K562 (cell line): ENCODE measurements around the gene NFAM1. TPM values are rescaled to one million over a fixed set of nuclear protein-coding genes. Genes with fewer than 3 reads are reported as not detected.
A peak's percentile ranks its signal among the peaks of the same experiment; 100 is the strongest.

ENCODE experiments used
- CBX8 ChIP-seq: fragments of 200-600 bp; sonication (generic); IDR thresholded peaks from 2 replicates; pipeline ENCODE4 v1.6.1; 2012; ENCODE audit warnings: borderline replicate concordance, mixed run types, low read depth, mild to moderate bottlenecking, moderate library complexity, mixed read lengths, low read length, control low read depth, inconsistent platforms; ENCODE audit not compliant: poor library complexity, severe bottlenecking; ENCODE audit errors: extremely low read depth
- CEBPG ChIP-seq, 3 experiments: fragments of 200-800 bp in 1 of 3; sonication (Bioruptor generic) in 1 of 3; sonication (generic) in 1 of 3; formaldehyde crosslinking in 1 of 3; IDR thresholded peaks in 2 of 3; conservative IDR thresholded peaks in 1 of 3; 2 replicates each; pipeline versions ENCODE4 v1.6.1 to v1.8.0; 2016 to 2022; ENCODE audit warnings: missing compliant biosample characterization in 2 of 3, missing genetic modification characterization in 2 of 3, mild to moderate bottlenecking in 1 of 3, missing genetic modification reagents in 1 of 3
- GATA2 ChIP-seq: sonication (generic); formaldehyde crosslinking; IDR thresholded peaks from 2 replicates; pipeline ENCODE4 v1.4.0; 2020; ENCODE audit warnings: mild to moderate bottlenecking, missing genetic modification reagents
- GTF2A2 ChIP-seq: IDR thresholded peaks from 2 replicates; pipeline ENCODE4 v1.6.1; 2016; ENCODE audit warnings: mild to moderate bottlenecking, missing genetic modification characterization, missing compliant biosample characterization
- HOXB6 ChIP-seq: fragments of 250-450 bp; sonication (Bioruptor Pico); IDR thresholded peaks from 2 replicates; pipeline ENCODE4 v1.5.1; 2022; ENCODE audit warnings: mild to moderate bottlenecking, borderline replicate concordance
- POLR3G ChIP-seq: IDR thresholded peaks from 2 replicates; pipeline ENCODE4 v1.6.1; 2011; ENCODE audit not compliant: insufficient read length, insufficient replicate concordance; ENCODE audit errors: extremely low read depth
- RAD21 ChIP-seq, 2 experiments: fragments of 250-450 bp in 1 of 2; fragments of 450-650 bp in 1 of 2; sonication (Bioruptor Pico) in 1 of 2; formaldehyde crosslinking in 1 of 2; IDR thresholded peaks in 1 of 2; conservative IDR thresholded peaks in 1 of 2; 2 replicates each; pipeline versions ENCODE4 v1.4.0 to v1.8.0; 2020 to 2022; ENCODE audit warnings: mild to moderate bottlenecking in 2 of 2, moderate library complexity in 1 of 2
- ZNF165 ChIP-seq: fragments of 250-450 bp; sonication (Bioruptor Pico); IDR thresholded peaks from 2 replicates; pipeline ENCODE4 v1.4.0; 2020; ENCODE audit warnings: borderline replicate concordance
- polyA plus RNA-seq, 8 experiments: library from polyadenylated mRNA; depleted of rRNA in 4 of 8; stranded (reverse) in 5 of 8; unstranded in 3 of 8; fragments of >200 nt; fragmentation: Nextera tagmentation in 2 of 8; fragmentation: Illumina TruSeq in 1 of 8; extraction: Ambion mirVana in 2 of 8; extraction: Trizol in 1 of 8; gene quantifications; 2 replicates each; pipeline versions ENCODE4 v1.2.1 to v1.2.3, GENCODE V29; 2011 to 2014; ENCODE audit warnings: inconsistent platforms in 1 of 8, missing spikeins in 1 of 8
- total RNA-seq, 7 experiments: library from RNA; depleted of rRNA in 6 of 7; stranded (reverse); fragments of >200 nt in 6 of 7; fragmentation: Illumina TruSeq in 2 of 7; extraction: Trizol in 2 of 7; gene quantifications; 2 replicates each; pipeline versions ENCODE4 v1.2.1 to v1.2.3, GENCODE V29; 2011 to 2021; ENCODE audit warnings: low replicate concordance in 1 of 7
- TF ChIP-seq, protein P1 (sequence below), 2 experiments: fragments of 450-650 bp; conservative IDR thresholded peaks; 2 replicates each; pipeline ENCODE4 v1.6.1; 2017; ENCODE audit warnings: mild to moderate bottlenecking in 2 of 2, moderate library complexity in 2 of 2
- TF ChIP-seq, protein P2 (sequence below), 2 experiments: fragments of 450-650 bp in 1 of 2; sonication (generic) in 1 of 2; formaldehyde crosslinking in 1 of 2; IDR thresholded peaks; 2 replicates each; pipeline versions ENCODE4 v1.7.1 to v1.9.0; 2016 to 2022; ENCODE audit warnings: inconsistent platforms in 1 of 2, mild to moderate bottlenecking in 1 of 2, missing genetic modification reagents in 1 of 2
- TF ChIP-seq, protein P3 (sequence below): sonication (generic); formaldehyde crosslinking; IDR thresholded peaks from 2 replicates; pipeline ENCODE4 v1.8.0; 2022; ENCODE audit warnings: missing genetic modification reagents, mild to moderate bottlenecking, moderate library complexity, borderline replicate concordance

NFAM1 gene
- total and polyA plus RNA-seq, 9 of the 15 experiments (the other 6 are each of a cell fraction or from before 2014, with no cell fraction given): 0.01 to 0.18 (median 0.03) TPM; not detected in 5

DNA sequence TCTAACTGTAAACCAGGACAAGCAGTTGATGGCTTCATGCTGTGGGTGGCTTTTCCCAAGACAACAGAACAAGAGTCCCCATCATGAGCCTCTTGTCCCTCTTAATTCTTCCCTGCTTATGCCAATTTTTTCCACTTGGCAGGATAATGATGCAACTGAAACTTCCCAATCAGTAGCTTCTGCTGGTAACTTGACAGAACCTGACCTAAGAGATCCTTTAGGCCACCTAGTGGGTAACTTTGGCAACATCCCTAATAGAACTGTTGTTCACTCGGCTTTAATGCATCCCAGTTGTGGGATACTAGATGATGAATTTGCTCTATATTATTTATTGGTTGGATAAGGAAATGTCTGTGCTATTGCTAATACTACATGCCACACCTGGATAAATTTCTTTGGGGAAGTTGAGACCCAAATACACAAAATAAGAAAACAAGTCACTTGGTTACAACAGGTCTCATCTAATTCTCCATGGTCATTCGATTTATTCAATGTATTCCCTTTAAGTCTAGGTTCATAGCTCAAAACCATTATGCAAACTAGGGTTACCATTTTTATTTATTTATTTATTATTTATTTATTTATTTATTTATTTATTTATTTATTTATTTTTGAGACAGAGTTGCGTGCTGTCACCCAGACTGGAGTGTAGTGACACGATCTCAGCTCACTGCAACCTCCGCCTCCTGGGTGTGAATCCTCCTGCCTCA, 41.4 kb upstream of the NFAM1 start (continued):
- TF ChIP-seq, protein P1, sequence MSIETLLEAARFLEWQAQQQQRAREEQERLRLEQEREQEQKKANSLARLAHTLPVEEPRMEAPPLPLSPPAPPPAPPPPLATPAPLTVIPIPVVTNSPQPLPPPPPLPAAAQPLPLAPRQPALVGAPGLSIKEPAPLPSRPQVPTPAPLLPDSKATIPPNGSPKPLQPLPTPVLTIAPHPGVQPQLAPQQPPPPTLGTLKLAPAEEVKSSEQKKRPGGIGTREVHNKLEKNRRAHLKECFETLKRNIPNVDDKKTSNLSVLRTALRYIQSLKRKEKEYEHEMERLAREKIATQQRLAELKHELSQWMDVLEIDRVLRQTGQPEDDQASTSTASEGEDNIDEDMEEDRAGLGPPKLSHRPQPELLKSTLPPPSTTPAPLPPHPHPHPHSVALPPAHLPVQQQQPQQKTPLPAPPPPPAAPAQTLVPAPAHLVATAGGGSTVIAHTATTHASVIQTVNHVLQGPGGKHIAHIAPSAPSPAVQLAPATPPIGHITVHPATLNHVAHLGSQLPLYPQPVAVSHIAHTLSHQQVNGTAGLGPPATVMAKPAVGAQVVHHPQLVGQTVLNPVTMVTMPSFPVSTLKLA (conservative IDR thresholded peaks at IDR 0.05): no peak
- TF ChIP-seq RAD21 (CRISPR knock-in tag; conservative IDR thresholded peaks at IDR 0.05 in 1 of 2, IDR thresholded peaks at IDR 0.05 in 1 of 2) (peak; percentile 64 to 73), CBX8 (no peak), HOXB6 (CRISPR knock-in tag) (no peak), ZNF165 (CRISPR knock-in tag) (no peak), CEBPG (CRISPR knock-in tag; IDR thresholded peaks at IDR 0.05) (peak; percentile 36; the same call in 1 of the 2 replicates), CEBPG (tag; conservative IDR thresholded peaks at IDR 0.05 in 1 of 2, IDR thresholded peaks at IDR 0.05 in 1 of 2) (peak; percentile 83 to 88), GATA2 (CRISPR knock-in tag) (no peak), GTF2A2 (tag) (no peak), POLR3G (no peak)
- TF ChIP-seq, protein P2, sequence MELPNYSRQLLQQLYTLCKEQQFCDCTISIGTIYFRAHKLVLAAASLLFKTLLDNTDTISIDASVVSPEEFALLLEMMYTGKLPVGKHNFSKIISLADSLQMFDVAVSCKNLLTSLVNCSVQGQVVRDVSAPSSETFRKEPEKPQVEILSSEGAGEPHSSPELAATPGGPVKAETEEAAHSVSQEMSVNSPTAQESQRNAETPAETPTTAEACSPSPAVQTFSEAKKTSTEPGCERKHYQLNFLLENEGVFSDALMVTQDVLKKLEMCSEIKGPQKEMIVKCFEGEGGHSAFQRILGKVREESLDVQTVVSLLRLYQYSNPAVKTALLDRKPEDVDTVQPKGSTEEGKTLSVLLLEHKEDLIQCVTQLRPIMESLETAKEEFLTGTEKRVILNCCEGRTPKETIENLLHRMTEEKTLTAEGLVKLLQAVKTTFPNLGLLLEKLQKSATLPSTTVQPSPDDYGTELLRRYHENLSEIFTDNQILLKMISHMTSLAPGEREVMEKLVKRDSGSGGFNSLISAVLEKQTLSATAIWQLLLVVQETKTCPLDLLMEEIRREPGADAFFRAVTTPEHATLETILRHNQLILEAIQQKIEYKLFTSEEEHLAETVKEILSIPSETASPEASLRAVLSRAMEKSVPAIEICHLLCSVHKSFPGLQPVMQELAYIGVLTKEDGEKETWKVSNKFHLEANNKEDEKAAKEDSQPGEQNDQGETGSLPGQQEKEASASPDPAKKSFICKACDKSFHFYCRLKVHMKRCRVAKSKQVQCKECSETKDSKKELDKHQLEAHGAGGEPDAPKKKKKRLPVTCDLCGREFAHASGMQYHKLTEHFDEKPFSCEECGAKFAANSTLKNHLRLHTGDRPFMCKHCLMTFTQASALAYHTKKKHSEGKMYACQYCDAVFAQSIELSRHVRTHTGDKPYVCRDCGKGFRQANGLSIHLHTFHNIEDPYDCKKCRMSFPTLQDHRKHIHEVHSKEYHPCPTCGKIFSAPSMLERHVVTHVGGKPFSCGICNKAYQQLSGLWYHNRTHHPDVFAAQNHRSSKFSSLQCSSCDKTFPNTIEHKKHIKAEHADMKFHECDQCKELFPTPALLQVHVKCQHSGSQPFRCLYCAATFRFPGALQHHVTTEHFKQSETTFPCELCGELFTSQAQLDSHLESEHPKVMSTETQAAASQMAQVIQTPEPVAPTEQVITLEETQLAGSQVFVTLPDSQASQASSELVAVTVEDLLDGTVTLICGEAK (IDR thresholded peaks at IDR 0.05): no peak
- TF ChIP-seq, protein P2 (CRISPR knock-in tag; IDR thresholded peaks at IDR 0.05): no peak
- TF ChIP-seq, protein P3, sequence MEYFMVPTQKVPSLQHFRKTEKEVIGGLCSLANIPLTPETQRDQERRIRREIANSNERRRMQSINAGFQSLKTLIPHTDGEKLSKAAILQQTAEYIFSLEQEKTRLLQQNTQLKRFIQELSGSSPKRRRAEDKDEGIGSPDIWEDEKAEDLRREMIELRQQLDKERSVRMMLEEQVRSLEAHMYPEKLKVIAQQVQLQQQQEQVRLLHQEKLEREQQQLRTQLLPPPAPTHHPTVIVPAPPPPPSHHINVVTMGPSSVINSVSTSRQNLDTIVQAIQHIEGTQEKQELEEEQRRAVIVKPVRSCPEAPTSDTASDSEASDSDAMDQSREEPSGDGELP: no peak
